ENCODE measurements around the gene MTA1.

The MTA1 gene

DNA sequence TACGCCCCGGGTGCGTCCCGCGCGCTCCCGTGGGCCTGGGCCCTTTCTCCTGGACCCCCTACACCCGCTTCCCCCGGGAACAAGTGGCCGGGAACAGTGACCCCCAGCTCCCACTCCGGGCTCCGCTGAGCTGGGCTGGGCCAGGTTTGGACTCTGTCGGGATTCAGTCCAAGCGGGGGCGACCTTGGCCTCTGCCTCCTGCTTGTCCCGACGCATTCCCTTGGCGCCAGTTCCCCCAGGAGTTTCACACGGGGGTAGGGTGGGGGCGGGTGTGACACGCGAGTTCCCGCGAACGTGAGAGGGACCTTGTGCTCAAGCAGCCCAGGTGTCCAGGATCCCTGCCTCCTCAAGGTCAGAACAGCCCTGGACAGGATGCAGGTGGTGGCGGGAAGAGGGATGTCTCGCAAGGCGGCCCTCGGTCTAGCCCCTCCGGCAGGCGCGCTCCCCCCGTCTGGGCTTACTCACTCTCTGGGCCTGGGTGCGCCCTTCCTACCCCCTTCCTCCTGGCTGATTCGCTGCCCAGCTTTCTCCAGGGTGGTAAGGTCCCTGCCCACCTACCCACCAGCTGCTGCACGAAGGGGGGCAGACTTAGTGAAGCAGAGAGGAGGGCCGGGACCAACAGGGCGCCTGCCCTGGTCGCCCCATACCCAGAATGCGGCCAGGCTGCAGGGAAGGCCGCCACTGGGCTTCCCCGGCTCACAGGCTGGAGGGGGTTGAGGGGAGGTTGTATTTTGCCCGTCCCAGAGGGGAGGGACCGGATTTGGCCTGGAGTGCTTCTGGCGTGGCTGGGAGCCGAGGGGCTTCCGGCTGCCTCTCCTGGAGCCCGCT, 55.9 kb downstream of the MTA1 start:
- TF ChIP-seq CTCF (conservative IDR thresholded peaks at IDR 0.05; ENCODE audit: low read depth), result no peak
- H3K27ac ChIP-seq, result peak overlapping the region; percentile 100
- DNase-seq (ENCODE audit: low spot score), result peak; percentile 71
- ChIA-PET CTCF (interaction anchor here (1.1 to 1.5 kb wide), 2 partner anchors 15 to 53 kb away, joined by 4 to 10 read pairs; no protein-coding TSS in a partner anchor), POLR2A (ENCODE audit: low non-redundant PET) (interaction anchor here (0.7 kb wide), 1 partner anchor 508 kb away, joined by 3 read pairs; no protein-coding TSS in a partner anchor)

DNA sequence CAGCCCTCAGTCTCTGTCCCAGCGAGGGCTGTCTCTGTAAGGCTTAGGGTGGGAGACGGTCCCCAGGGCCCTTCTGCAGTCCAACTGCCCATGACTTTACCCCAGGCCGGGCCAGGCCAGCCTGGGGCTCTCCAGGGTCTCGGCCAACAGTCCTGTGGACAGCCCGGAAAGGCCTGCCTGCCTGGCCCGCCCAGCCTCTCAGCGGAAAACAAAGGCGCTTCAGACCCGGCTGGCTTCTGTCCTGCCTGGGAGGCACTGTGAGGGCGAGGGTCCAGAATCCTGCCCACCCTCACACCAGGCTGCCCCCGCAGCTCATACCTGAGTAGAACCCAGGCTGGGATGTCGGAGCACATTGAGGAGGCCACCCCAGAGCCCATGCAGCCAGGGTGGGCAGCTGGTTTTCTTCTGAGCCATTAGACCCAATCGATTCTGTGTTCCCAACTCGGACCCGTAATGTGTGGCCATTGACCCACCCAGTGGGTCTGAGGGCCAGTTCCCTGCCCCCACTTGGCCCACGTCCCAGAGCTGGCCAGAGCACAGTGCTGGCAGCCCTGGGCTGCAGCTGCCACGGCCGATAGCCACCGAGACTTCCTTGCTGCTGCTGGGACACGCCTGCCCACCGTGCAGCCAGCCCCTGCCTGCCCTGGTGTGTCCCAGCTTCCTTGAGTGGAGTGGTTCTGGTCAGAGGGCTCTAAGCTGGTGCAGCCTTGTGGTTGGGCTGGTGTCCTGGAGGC, 56.6 kb downstream of the MTA1 start:
- CTCF ChIA-PET, result interaction anchor here (0.8 to 1.5 kb wide), 5 partner anchors 14 to 105 kb away, joined by 3 to 10 read pairs (median 4); no protein-coding TSS in a partner anchor
- DNase-seq (ENCODE audit: low spot score), result no peak
- H3K27ac ChIP-seq, result peak overlapping the region; percentile 100

GRCh38 chr14:105476831-105477659, 57.4 kb downstream of the MTA1 start:
- CTCF ChIA-PET, result interaction anchor here (0.7 to 1.3 kb wide), 4 partner anchors 13 to 106 kb away, joined by 3 to 6 read pairs (median 3); no protein-coding TSS in a partner anchor
- peak overlapping the region; percentile 100 for H3K27ac ChIP-seq
- no peak for TF ChIP-seq CTCF (conservative IDR thresholded peaks at IDR 0.05; ENCODE audit: low read depth)
- POLR2A ChIA-PET (ENCODE audit: low non-redundant PET), result no interaction called here
- DNase-seq (ENCODE audit: low spot score), result no peak

More for the DNA sequence above, 56.6 kb downstream of the MTA1 start:
- POLR2A ChIA-PET (ENCODE audit: low non-redundant PET), result no interaction called here
- no peak for TF ChIP-seq CTCF (conservative IDR thresholded peaks at IDR 0.05; ENCODE audit: low read depth)

- no peak for TF ChIP-seq CTCF (conservative IDR thresholded peaks at IDR 0.05; ENCODE audit: low read depth)
- CTCF ChIA-PET, result interaction anchor here (0.7 kb wide), 1 partner anchor 12 kb away, joined by 3 read pairs; no protein-coding TSS in a partner anchor
- H3K27ac ChIP-seq, result peak overlapping the region; percentile 100
- DNase-seq (ENCODE audit: low spot score), result no peak
- POLR2A ChIA-PET (ENCODE audit: low non-redundant PET), result no interaction called here
These were observed 58.2 kb downstream of the MTA1 start for GRCh38 chr14:105477660-105478397.

GRCh38 chr14:105478398-105479251, 59.0 kb downstream of the MTA1 start:
- POLR2A ChIA-PET (ENCODE audit: low non-redundant PET), result no interaction called here
- CTCF ChIA-PET, result no interaction called here
- DNase-seq (ENCODE audit: low spot score), result no peak
- H3K27ac ChIP-seq, result peak overlapping the region; percentile 100
- no peak for TF ChIP-seq CTCF (conservative IDR thresholded peaks at IDR 0.05; ENCODE audit: low read depth)
